ENCODE results near the gene LRRC43. TPM values are rescaled to one million over a fixed set of nuclear protein-coding genes. Genes with fewer than 3 reads are reported as not detected.
A peak's percentile ranks its signal among the peaks of the same experiment; 100 is the strongest.

The LRRC43 gene
- total and polyA plus RNA-seq, 10 of the 15 experiments (the other 5 are each of a cell fraction or from before 2014, with no cell fraction given), result 0.23 TPM; not detected in 9

DNA sequence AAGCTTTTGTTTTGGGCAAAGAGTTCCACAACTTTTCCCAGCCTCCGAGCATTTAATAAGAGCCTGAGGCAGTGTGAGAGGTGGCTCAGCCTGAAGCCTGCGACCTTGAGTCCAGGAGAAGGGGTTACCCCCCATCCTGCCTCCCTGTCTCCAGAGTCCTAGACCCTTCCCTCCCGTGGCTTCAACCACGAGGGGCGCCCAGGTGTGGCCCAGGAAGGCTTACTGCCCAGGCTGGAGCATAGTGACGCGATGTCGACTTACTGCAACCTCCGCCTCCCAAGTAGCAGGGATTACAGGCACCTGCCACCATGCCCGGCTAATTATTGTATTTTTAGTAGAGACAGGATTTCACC lies 641 bp downstream of the LRRC43 start (continued):
- no peak for TF ChIP-seq ZBED1 (IDR thresholded peaks at IDR 0.05; ENCODE audit: borderline replicate concordance)
- TF ChIP-seq ZZZ3 (IDR thresholded peaks at IDR 0.05; ENCODE audit: control insufficient read depth, insufficient read length, low read depth), result no peak
- TF ChIP-seq, protein P1, sequence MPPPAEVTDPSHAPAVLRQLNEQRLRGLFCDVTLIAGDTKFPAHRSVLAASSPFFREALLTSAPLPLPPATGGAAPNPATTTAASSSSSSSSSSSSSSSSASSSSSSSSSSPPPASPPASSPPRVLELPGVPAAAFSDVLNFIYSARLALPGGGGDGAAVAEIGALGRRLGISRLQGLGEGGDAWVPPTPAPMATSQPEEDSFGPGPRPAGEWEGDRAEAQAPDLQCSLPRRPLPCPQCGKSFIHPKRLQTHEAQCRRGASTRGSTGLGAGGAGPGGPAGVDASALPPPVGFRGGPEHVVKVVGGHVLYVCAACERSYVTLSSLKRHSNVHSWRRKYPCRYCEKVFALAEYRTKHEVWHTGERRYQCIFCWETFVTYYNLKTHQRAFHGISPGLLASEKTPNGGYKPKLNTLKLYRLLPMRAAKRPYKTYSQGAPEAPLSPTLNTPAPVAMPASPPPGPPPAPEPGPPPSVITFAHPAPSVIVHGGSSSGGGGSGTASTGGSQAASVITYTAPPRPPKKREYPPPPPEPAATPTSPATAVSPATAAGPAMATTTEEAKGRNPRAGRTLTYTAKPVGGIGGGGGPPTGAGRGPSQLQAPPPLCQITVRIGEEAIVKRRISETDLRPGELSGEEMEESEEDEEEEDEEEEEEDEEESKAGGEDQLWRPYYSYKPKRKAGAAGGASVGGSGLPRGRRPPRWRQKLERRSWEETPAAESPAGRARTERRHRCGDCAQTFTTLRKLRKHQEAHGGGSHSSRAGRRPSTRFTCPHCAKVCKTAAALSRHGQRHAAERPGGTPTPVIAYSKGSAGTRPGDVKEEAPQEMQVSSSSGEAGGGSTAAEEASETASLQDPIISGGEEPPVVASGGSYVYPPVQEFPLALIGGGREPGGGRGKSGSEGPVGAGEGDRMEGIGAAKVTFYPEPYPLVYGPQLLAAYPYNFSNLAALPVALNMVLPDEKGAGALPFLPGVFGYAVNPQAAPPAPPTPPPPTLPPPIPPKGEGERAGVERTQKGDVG (CRISPR knock-in tag; IDR thresholded peaks at IDR 0.05), result no peak
- TF ChIP-seq, protein P2, sequence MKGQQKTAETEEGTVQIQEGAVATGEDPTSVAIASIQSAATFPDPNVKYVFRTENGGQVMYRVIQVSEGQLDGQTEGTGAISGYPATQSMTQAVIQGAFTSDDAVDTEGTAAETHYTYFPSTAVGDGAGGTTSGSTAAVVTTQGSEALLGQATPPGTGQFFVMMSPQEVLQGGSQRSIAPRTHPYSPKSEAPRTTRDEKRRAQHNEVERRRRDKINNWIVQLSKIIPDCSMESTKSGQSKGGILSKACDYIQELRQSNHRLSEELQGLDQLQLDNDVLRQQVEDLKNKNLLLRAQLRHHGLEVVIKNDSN (IDR thresholded peaks at IDR 0.05; ENCODE audit: borderline replicate concordance, extremely low read length, insufficient read depth, low read depth, low read length), result no peak
- TF ChIP-seq, protein P3, sequence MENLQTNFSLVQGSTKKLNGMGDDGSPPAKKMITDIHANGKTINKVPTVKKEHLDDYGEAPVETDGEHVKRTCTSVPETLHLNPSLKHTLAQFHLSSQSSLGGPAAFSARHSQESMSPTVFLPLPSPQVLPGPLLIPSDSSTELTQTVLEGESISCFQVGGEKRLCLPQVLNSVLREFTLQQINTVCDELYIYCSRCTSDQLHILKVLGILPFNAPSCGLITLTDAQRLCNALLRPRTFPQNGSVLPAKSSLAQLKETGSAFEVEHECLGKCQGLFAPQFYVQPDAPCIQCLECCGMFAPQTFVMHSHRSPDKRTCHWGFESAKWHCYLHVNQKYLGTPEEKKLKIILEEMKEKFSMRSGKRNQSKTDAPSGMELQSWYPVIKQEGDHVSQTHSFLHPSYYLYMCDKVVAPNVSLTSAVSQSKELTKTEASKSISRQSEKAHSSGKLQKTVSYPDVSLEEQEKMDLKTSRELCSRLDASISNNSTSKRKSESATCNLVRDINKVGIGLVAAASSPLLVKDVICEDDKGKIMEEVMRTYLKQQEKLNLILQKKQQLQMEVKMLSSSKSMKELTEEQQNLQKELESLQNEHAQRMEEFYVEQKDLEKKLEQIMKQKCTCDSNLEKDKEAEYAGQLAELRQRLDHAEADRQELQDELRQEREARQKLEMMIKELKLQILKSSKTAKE (IDR thresholded peaks at IDR 0.05; ENCODE audit: low read depth, poor library complexity, severe bottlenecking), result no peak

DNA sequence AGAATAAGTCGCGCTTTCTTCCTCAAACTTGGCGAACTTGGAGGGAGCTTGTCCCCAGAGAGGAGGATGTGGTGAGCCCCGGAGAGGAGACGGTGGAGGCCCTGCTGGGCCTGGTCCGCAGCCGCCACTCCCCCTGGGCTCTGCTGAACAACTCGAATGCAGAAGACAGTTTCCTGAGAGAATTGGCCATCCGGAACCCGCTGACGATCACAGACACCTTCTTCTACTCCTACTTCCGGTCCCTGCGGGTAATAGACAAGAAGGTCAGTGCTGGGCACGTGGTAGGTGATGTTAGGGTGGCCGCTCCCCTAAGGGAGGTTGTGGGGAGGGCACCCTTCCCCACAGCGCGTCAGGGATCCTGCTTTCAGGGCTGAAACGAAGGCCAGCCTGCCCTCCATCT lies 1.6 kb downstream of the LRRC43 start:
- ChIA-PET CTCF (no interaction called here), RAD21 (ENCODE audit: unreplicated experiment) (no interaction called here), SMC1A (ENCODE audit: uncharacterized antibody, unreplicated experiment) (interaction anchor here (0.7 kb wide), 1 partner anchor 1803 kb away, joined by 3 read pairs; no protein-coding TSS in a partner anchor), POLR2A (no interaction called here)
- no peaks in the 10 kb centered on the region for H4K20me1 ChIP-seq (ENCODE audit: control insufficient read depth, insufficient read depth)
- ATAC-seq (peak; percentile 66), FAIRE-seq (no peak), DNase-seq (ENCODE audit: low read depth, low spot score) (no peak)
- H3K9me3 ChIP-seq (replicated peaks; ENCODE audit: control insufficient read depth, insufficient read depth, low read length), result no peaks in the 10 kb centered on the region
- peak overlapping the region; percentile 33 for H2AFZ ChIP-seq (ENCODE audit: control insufficient read depth, low read depth, low read length)
- H3K4me2 ChIP-seq (ENCODE audit: control insufficient read depth, insufficient read depth), result no peak overlapping the region; the same call in 1 of the 2 replicates
- H3K36me3 ChIP-seq (ENCODE audit: control insufficient read depth in 2 of 2, insufficient read depth in 2 of 2, low read length in 1 of 2), result no peaks in the 10 kb centered on the region
- intact Hi-C loops (cut with micrococcal nuclease; ENCODE audit: unreplicated experiment) (no loop called here), in situ Hi-C loops (cut with MboI) (no loop called here)
- TF ChIP-seq CREM (IDR thresholded peaks at IDR 0.05; ENCODE audit: low read depth) (0 out of 2 replicates have a peak, but pooled peaks have one; percentile 5), YY1 (IDR thresholded peaks at IDR 0.05; ENCODE audit: low read depth, low read length) (no peak), PAX5 (IDR thresholded peaks at IDR 0.05; ENCODE audit: borderline replicate concordance, low read depth, low read length) (0 out of 2 replicates have a peak, but pooled peaks have one; percentile 36), BHLHE40 (IDR thresholded peaks at IDR 0.05; ENCODE audit: borderline replicate concordance in 1 of 2, low read depth in 2 of 2, low read length in 1 of 2) (peak in 1 of 2 experiments; percentile 40; a peak in 1 of 4 replicates)
- TF ChIP-seq, protein P4, sequence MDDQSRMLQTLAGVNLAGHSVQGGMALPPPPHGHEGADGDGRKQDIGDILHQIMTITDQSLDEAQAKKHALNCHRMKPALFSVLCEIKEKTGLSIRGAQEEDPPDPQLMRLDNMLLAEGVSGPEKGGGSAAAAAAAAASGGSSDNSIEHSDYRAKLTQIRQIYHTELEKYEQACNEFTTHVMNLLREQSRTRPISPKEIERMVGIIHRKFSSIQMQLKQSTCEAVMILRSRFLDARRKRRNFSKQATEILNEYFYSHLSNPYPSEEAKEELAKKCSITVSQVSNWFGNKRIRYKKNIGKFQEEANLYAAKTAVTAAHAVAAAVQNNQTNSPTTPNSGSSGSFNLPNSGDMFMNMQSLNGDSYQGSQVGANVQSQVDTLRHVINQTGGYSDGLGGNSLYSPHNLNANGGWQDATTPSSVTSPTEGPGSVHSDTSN (IDR thresholded peaks at IDR 0.05; ENCODE audit: insufficient replicate concordance, low read depth, low read length), result no peak
- H3K27ac ChIP-seq (ENCODE audit: control insufficient read depth, insufficient read depth), result no peak overlapping the region
- H3K79me2 ChIP-seq (ENCODE audit: control insufficient read depth, insufficient read depth, low read length), result no peaks in the 10 kb centered on the region
- WGBS (ENCODE audit: insufficient coverage, insufficient replicate concordance, low lambda C conversion rate, missing lambda C conversion rate), result 20% methylated on average over 18 of the region's 18 CpGs
- H3K4me1 ChIP-seq (ENCODE audit: control insufficient read depth, insufficient read depth, low read length), result peaks cover 7% of the 10 kb centered on the region
- BruUV-seq (replicated peaks), result no TSS peak
- no peaks in the 10 kb centered on the region; a peak in 1 of 4 replicates for H3K27me3 ChIP-seq (replicated peaks in 1 of 2; ENCODE audit: control insufficient read depth in 2 of 2, insufficient read depth in 2 of 2, low read length in 1 of 2)
- no peak overlapping the region for H3K9ac ChIP-seq (ENCODE audit: control insufficient read depth, insufficient read depth, low read length)
- H3K4me3 ChIP-seq, result no peak overlapping the region

Data from GM12878 (cell line).